ENCODE results near the gene CLEC11A.
"Not testable (repeated sequence)": the region's sequence is repeated elsewhere in the genome, so short reads cannot be mapped to it uniquely, and the experiment has no call there.

CLEC11A gene

GRCh38 chr19:50763521-50763920 is 40.4 kb downstream of the CLEC11A start:
- DNase-seq: peak; percentile 27

DNA sequence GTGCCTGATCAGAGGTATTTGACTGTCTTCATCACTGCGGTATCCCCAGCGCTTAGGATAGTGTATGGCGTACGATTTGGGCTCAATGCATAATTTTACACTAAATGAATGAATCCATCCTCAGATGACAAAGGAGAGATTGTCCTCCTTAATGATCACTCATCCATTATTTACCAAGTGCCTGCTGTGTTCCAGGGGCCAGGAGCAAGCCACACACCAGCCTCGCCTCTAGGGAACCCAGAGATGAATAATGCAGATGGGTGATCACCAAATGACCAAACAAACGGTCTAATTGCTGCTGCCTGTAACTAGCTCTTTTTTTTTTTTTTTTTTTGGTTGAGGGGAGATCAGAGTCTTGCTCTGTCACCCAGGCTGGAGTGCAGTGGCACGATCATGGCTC is 41.2 kb downstream of the CLEC11A start:
- no peak for DNase-seq

DNA sequence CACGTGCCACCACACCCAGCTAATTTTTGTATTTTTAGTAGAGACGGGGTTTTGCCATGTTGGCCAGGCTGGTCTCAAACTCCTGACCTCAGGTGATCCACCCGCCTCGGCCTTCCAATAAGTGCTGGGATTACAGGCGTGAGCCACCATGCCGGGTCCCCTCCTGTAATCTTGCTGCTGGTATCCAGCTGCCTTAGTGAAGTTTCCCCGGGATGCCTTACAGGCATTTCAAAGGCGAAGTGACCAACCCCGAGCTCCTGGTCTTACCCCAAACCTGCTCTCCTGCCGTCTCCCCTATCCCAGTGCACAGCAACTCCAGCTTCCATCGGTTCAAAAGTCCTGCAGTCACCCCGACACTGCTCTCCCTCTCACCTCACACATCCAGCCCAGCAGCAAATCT is 43.6 kb downstream of the CLEC11A start:
- not testable (repeated sequence) for DNase-seq

- DNase-seq: not testable (repeated sequence)
These were observed 44.1 kb downstream of the CLEC11A start for GRCh38 chr19:50767263-50767662.

DNA sequence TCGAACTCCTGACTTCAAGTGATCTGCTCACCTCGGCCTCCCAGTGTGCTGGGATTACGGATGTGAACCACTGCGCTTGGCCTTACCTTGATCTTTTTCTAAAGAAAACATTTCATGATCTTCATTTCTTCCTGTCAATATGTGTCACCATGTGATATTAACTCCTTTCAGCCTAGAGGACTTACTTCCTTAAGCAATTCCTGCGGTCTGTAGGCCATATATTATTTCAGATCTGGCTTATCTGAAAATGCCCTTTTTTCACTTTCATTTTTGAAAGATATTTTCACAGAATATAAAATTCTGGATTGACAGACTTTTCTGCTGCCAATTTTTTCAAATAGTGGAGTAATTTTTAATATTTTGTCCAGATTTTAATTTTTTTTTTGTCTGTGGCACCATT is 45.1 kb downstream of the CLEC11A start:
- DNase-seq: no peak

GRCh38 chr19:50770164-50770563 is 47.0 kb downstream of the CLEC11A start, which contains the start of gene GPR32:
TSS of gene GPR32 (plus strand) at chr19:50770464. CDS start at chr19:50770601, 137 bp downstream.
- not testable (repeated sequence) for DNase-seq

DNA sequence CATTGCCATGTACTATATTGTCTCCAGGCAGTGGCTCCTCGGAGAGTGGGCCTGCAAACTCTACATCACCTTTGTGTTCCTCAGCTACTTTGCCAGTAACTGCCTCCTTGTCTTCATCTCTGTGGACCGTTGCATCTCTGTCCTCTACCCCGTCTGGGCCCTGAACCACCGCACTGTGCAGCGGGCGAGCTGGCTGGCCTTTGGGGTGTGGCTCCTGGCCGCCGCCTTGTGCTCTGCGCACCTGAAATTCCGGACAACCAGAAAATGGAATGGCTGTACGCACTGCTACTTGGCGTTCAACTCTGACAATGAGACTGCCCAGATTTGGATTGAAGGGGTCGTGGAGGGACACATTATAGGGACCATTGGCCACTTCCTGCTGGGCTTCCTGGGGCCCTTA is 47.7 kb downstream of the CLEC11A start:
- DNase-seq: no peak

DNA sequence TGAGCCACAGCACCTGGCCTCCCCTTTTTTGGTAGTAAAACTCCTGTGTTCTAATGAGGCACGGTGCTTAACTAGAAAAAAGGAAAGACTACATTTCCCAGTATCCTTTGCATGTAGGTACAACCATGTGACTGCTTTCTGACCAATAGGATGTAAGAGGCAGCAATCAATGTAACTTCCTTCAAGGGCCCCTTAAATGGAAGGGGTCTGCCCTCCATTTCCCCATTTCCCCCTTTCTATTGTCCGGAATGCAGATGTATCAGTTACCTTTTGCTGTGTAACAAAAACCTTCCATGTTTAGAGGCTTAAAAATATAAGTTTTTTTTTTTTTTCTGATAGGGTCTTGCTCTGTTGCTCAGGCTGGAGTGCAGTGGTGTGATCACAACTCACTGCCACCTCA is 49.3 kb downstream of the CLEC11A start:
- no peak for DNase-seq

DNA sequence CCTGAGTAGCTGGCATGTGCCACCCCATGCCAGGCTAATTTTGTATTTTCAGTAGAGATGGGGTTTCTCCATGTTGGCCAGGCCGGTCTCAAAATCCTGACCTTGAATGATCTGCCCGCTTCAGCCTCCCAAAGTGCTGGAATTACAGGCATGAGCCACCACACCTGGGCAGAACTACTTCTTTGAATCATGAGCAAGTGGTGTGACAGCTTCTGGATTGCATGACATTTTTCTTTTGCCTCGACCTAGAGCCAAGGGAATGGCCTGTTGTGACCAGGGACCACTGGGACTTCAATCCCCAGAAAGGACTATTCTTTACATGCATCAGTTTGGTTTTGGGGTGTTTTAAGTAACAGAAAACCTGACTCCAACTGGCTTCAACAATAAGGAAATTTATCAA is 49.7 kb downstream of the CLEC11A start:
- DNase-seq: not testable (repeated sequence)

DNA sequence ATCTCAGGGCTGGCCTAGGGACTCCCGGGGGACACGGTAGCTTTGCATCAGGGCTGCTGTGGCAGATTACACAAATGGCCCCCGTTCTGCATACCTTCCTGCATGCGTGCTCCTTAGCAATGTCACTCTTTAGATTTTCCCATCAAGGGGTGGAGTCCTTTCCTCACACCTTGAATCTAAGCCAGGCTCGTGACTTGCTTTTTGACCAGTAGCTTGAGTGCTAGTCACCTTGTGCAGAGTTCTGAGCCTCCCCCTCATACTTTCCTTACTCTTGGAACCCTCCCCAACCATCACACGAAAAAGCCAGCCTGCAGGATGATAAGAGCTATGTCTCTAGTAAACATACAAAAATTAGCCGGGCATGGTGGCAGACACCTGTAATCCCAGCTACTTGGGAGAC is 50.3 kb downstream of the CLEC11A start:
- not testable (repeated sequence) for DNase-seq

All from GF-D8 (cell line).